Ovary (tissue), 3 donors: ENCODE data around the gene FICD.

ENCODE experiments used
- CTCF ChIP-seq, 3 donors: fragments of 450-650 bp in 2 of 3; fragments of 200-600 bp in 1 of 3; IDR thresholded peaks; one replicate each; pipeline versions ENCODE4 v1.5.1 to v1.8.0; 2016 to 2022; ENCODE audit warnings: antibody characterized with exemption in 3 of 3, mild to moderate bottlenecking in 1 of 3
- EP300 ChIP-seq: sonication (generic); formaldehyde crosslinking; IDR thresholded peaks from one replicate; pipeline ENCODE4 v1.6.1; 2017; ENCODE audit warnings: antibody characterized with exemption
- POLR2A ChIP-seq: fragments of 450-650 bp; IDR thresholded peaks from one replicate; pipeline ENCODE4 v1.6.1; 2017; ENCODE audit warnings: antibody characterized with exemption, mild to moderate bottlenecking, moderate library complexity
- donor health status: DM: no; HTN: no; CAD: no.

DNA sequence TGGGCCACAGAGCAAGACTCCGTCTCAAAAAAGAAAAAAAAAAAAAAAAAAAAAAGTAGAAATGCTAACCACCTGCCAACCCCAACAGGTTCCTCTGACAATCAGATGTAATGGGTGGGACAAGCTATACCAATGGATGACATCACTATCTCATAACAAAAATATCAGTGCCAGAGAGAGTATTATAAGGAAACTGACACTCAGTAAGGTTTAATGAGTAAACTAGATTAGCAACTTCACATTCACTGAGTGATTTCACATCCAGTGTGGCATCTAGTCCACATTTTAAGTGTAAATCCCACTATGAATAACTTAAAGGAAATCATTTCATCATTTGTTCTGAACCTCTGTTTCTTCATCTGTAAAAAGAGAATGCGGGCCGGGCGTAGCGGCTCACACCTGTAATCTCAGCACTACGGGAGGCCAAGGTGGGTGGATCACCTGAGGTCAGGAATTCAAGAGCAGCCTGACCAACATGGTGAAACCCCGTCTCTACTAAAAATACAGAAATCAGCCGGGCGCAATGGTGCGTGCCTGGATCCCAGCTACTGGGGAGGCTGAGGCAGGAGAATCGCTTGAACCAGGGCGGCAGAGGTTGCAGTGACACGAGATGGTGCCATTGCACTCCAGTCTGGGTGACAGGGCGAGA, 44.1 kb downstream of the FICD start:
- TF ChIP-seq CTCF (IDR thresholded peaks at IDR 0.05), result no peak
- TF ChIP-seq EP300, result no peak
- TF ChIP-seq POLR2A, result no peak
